ENCODE results near the gene RPL12.

Gene RPL12

DNA sequence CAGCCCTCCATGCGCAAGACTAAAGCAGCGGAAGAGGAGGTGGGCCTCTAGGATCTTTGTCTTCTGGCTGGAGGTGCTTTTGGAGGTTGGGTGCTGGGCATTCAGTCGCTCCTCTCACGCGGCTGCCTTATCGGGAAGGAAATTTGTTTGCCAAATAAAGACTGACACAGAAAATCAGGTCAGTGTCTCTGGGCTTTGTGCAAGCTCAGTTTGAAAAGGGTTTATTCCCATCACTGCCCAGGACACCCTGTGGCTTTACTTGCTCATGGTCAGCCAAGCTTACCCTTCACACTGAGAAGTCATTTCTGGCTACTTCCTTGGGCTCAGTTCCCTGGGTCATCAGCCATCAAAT lies 43.7 kb downstream of the RPL12 start:
- H3K36me3 ChIP-seq: peaks cover 9 to 53% (median 39%) of the 10 kb centered on the region in 3 donors
- H3K27me3 ChIP-seq: no peaks in the 10 kb centered on the region
- intact Hi-C loops (cut with DNase I; ENCODE audit: low total_unique reads): no loop called here
- TF ChIP-seq, protein P1, sequence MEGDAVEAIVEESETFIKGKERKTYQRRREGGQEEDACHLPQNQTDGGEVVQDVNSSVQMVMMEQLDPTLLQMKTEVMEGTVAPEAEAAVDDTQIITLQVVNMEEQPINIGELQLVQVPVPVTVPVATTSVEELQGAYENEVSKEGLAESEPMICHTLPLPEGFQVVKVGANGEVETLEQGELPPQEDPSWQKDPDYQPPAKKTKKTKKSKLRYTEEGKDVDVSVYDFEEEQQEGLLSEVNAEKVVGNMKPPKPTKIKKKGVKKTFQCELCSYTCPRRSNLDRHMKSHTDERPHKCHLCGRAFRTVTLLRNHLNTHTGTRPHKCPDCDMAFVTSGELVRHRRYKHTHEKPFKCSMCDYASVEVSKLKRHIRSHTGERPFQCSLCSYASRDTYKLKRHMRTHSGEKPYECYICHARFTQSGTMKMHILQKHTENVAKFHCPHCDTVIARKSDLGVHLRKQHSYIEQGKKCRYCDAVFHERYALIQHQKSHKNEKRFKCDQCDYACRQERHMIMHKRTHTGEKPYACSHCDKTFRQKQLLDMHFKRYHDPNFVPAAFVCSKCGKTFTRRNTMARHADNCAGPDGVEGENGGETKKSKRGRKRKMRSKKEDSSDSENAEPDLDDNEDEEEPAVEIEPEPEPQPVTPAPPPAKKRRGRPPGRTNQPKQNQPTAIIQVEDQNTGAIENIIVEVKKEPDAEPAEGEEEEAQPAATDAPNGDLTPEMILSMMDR (IDR thresholded peaks at IDR 0.05): no peak
- H3K27ac ChIP-seq: no peak overlapping the region
- H3K4me3 ChIP-seq: no peak overlapping the region
- no peaks in the 10 kb centered on the region for H3K4me1 ChIP-seq
- H3K9me3 ChIP-seq: no peaks in the 10 kb centered on the region
- DNase-seq: no peak

- H3K36me3 ChIP-seq: peaks cover 9 to 58% (median 44%) of the 10 kb centered on the region in 3 donors
- intact Hi-C loops (cut with DNase I; ENCODE audit: low total_unique reads): no loop called here
These were observed 44.3 kb downstream of the RPL12 start for GRCh38 chr9:127406799-127407491.

GRCh38 chr9:127405344-127406125 lies 45.7 kb downstream of the RPL12 start:
- Histone ChIP-seq H3K27ac (no peak overlapping the region), H3K36me3 (peaks cover 9 to 72% (median 53%) of the 10 kb centered on the region in 3 donors), H3K27me3 (no peaks in the 10 kb centered on the region), H3K9me3 (no peaks in the 10 kb centered on the region), H3K4me1 (no peaks in the 10 kb centered on the region), H3K4me3 (no peak overlapping the region)
- intact Hi-C loops (cut with DNase I; ENCODE audit: low total_unique reads): no loop called here
- TF ChIP-seq, protein P1 (IDR thresholded peaks at IDR 0.05): no peak
- DNase-seq: no peak

More at GRCh38 chr9:127406799-127407491, 44.3 kb downstream of the RPL12 start:
- no peaks in the 10 kb centered on the region for H3K27me3 ChIP-seq
- no peaks in the 10 kb centered on the region for H3K4me1 ChIP-seq
- TF ChIP-seq, protein P1 (IDR thresholded peaks at IDR 0.05): no peak
- H3K9me3 ChIP-seq: no peaks in the 10 kb centered on the region
- no peak for DNase-seq
- H3K4me3 ChIP-seq: no peak overlapping the region
- no peak overlapping the region for H3K27ac ChIP-seq

- TF ChIP-seq, protein P1 (IDR thresholded peaks at IDR 0.05): no peak
- no peaks in the 10 kb centered on the region for H3K9me3 ChIP-seq
- H3K4me3 ChIP-seq: no peak overlapping the region
- no peaks in the 10 kb centered on the region for H3K4me1 ChIP-seq
- H3K36me3 ChIP-seq: peaks cover 9 to 81% (median 57%) of the 10 kb centered on the region in 3 donors
- H3K27ac ChIP-seq: no peak overlapping the region
- intact Hi-C loops (cut with DNase I; ENCODE audit: low total_unique reads): no loop called here
- DNase-seq: no peak
- no peaks in the 10 kb centered on the region for H3K27me3 ChIP-seq
These were observed 46.6 kb downstream of the RPL12 start for GRCh38 chr9:127404631-127405030.

DNA sequence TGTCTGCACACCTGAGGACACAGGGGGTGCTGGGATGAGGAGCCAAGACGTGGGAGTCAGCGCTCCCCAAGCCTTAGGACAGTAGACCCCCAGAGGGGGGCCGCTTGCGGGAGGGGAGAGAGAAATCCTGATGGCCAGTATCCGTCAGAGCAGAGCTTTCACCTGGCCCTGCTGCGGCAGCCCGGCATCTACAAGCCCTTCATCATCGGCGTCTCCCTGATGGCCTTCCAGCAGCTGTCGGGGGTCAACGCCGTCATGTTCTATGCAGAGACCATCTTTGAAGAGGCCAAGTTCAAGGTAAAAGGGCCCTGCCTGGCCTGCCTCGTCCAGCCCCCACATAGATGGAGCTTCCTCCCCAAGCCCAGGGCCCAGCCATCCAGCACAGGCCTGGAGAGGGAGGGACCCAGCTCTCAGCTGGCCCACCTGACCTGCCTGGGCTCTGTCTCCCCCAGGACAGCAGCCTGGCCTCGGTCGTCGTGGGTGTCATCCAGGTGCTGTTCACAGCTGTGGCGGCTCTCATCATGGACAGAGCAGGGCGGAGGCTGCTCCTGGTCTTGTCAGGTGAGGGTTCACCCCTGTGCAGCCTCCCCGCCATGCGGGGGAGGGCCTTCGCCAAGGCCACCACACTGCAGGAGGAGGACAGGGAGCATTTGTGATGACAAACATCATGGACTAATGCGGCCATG lies 47.6 kb downstream of the RPL12 start:
- H3K36me3 ChIP-seq: peaks cover 9 to 83% (median 57%) of the 10 kb centered on the region in 3 donors
- DNase-seq: no peak
- intact Hi-C loops (cut with DNase I; ENCODE audit: low total_unique reads): no loop called here
- no peak overlapping the region for H3K27ac ChIP-seq
- peaks cover 0 to 5% (median 4%) of the 10 kb centered on the region in 4 donors for H3K4me1 ChIP-seq
- H3K27me3 ChIP-seq: no peaks in the 10 kb centered on the region
- no peak overlapping the region for H3K4me3 ChIP-seq
- TF ChIP-seq, protein P1 (IDR thresholded peaks at IDR 0.05): no peak
- no peaks in the 10 kb centered on the region for H3K9me3 ChIP-seq
